Epithelial cell of proximal tubule (primary cell): Measurements from ENCODE around the gene NDRG2. TPM values are rescaled to one million over a fixed set of nuclear protein-coding genes. Genes with fewer than 3 reads are reported as not detected.

Experiments used
- DNase-seq: peaks from one replicate; pipeline ENCODE4 v3.0.0-alpha.2; 2011; ENCODE audit warnings: low read depth
- H3K4me3 ChIP-seq: 2 replicates; pipeline ENCODE4 v1.5.1; 2011; ENCODE audit warnings: low read depth, mild to moderate bottlenecking, low read length
- CTCF ChIP-seq: conservative IDR thresholded peaks from 2 replicates; pipeline ENCODE4 v1.5.1; 2012; ENCODE audit warnings: low read depth, mild to moderate bottlenecking, low read length
- total RNA-seq: library from RNA; depleted of rRNA; stranded (reverse); fragments of >200 nt; gene quantifications from 2 replicates; pipeline ENCODE4 v1.2.3, GENCODE V29; 2015

The NDRG2 gene
- total RNA-seq, 1 donor from 2014 or later = 16.0 TPM

- no peak for TF ChIP-seq CTCF
- peak overlapping the region; percentile 51 for H3K4me3 ChIP-seq
- no peak for DNase-seq
Measured at GRCh38 chr14:21023817-21024584, 860 bp downstream of the NDRG2 start.

GRCh38 chr14:21023174-21023573 is 1.7 kb downstream of the NDRG2 start:
- DNase-seq = no peak
- no peak overlapping the region for H3K4me3 ChIP-seq
- no peak for TF ChIP-seq CTCF

GRCh38 chr14:21022686-21023085 is 2.2 kb downstream of the NDRG2 start:
- no peak for TF ChIP-seq CTCF
- DNase-seq = no peak
- no peak overlapping the region for H3K4me3 ChIP-seq

GRCh38 chr14:21020977-21021545 is 3.8 kb downstream of the NDRG2 start:
- no peak for DNase-seq
- TF ChIP-seq CTCF = no peak

GRCh38 chr14:21019366-21019765 is 5.5 kb downstream of the NDRG2 start:
- no peak for TF ChIP-seq CTCF
- H3K4me3 ChIP-seq = no peak overlapping the region
- no peak for DNase-seq

More at GRCh38 chr14:21020977-21021545, 3.8 kb downstream of the NDRG2 start:
- H3K4me3 ChIP-seq = no peak overlapping the region

GRCh38 chr14:21018781-21019180 is 6.1 kb downstream of the NDRG2 start:
- DNase-seq = no peak
- no peak for TF ChIP-seq CTCF
- H3K4me3 ChIP-seq = no peak overlapping the region

GRCh38 chr14:21018286-21018685 is 6.6 kb downstream of the NDRG2 start:
- TF ChIP-seq CTCF = no peak
- H3K4me3 ChIP-seq = no peak overlapping the region
- DNase-seq = no peak
